CD14-positive monocyte (primary cell): ENCODE results near the gene ZNF639. TPM values are rescaled to one million over a fixed set of nuclear protein-coding genes. Genes with fewer than 3 reads are reported as not detected.

ENCODE experiments used
- DNase-seq, 3 donors: peaks; one replicate each; pipeline ENCODE4 v3.0.0-alpha.2; 2011 to 2022
- H2AFZ ChIP-seq: 2 replicates; pipeline ENCODE4 v1.6.0; 2012; ENCODE audit warnings: mild to moderate bottlenecking, low read depth, low read length, inconsistent platforms; ENCODE audit not compliant: insufficient read depth, poor library complexity, severe bottlenecking
- H3K27ac ChIP-seq, 2 donors: 1 replicate in 1 of 2; 2 replicates in 1 of 2; pipeline ENCODE4 v1.5.1; 2012 to 2013; ENCODE audit warnings: low read length in 2 of 2, control low read depth in 1 of 2, inconsistent platforms in 1 of 2, low read depth in 1 of 2, mild to moderate bottlenecking in 1 of 2
- H3K27me3 ChIP-seq, 2 donors: one replicate each; pipeline versions ENCODE4 v1.6.0 to v1.6.1; 2011 to 2013; ENCODE audit warnings: low read length in 2 of 2; ENCODE audit not compliant: control insufficient read depth in 2 of 2, insufficient read depth in 2 of 2
- H3K36me3 ChIP-seq, 2 donors: replicated peaks in 1 of 2; 1 replicate in 1 of 2; 2 replicates in 1 of 2; pipeline versions ENCODE4 v1.5.1 to v1.6.1; 2012 to 2013; ENCODE audit warnings: low read length in 2 of 2, control low read depth in 1 of 2, inconsistent platforms in 1 of 2, mild to moderate bottlenecking in 1 of 2; ENCODE audit not compliant: insufficient read depth in 2 of 2, control insufficient read depth in 1 of 2
- H3K4me1 ChIP-seq, 2 donors: 1 replicate in 1 of 2; 2 replicates in 1 of 2; pipeline versions ENCODE4 v1.5.1 to v1.6.1; 2012 to 2013; ENCODE audit warnings: low read length in 2 of 2, control low read depth in 1 of 2, inconsistent platforms in 1 of 2, mild to moderate bottlenecking in 1 of 2, moderate library complexity in 1 of 2; ENCODE audit not compliant: insufficient read depth in 2 of 2, control insufficient read depth in 1 of 2
- H3K4me2 ChIP-seq: replicated peaks from 2 replicates; pipeline ENCODE3; 2012; ENCODE audit warnings: low read length, moderate library complexity, mild to moderate bottlenecking; ENCODE audit not compliant: poor library complexity, severe bottlenecking; ENCODE audit errors: extremely low read depth
- H3K4me3 ChIP-seq, 3 experiments: fragments of 200-600 bp in 1 of 3; sonication (generic) in 1 of 3; replicated peaks in 1 of 3; 1 replicate in 2 of 3; 2 replicates in 1 of 3; pipeline ENCODE4 v1.5.1; 2011 to 2013; ENCODE audit warnings: low read length in 3 of 3, mild to moderate bottlenecking in 3 of 3, control low read depth in 2 of 3, low read depth in 2 of 3, inconsistent platforms in 1 of 3, moderate library complexity in 1 of 3
- H3K79me2 ChIP-seq: 2 replicates; pipeline ENCODE4 v1.6.0; 2012; ENCODE audit warnings: mild to moderate bottlenecking, control low read depth, inconsistent platforms, low read length, moderate library complexity; ENCODE audit not compliant: insufficient read depth
- H3K9ac ChIP-seq: 2 replicates; pipeline ENCODE4 v1.6.0; 2017; ENCODE audit warnings: low read length, mild to moderate bottlenecking; ENCODE audit not compliant: insufficient read depth, poor library complexity, severe bottlenecking
- H3K9me3 ChIP-seq, 2 donors: replicated peaks in 1 of 2; 1 replicate in 1 of 2; 2 replicates in 1 of 2; pipeline versions ENCODE4 v1.5.1 to v1.6.1; 2012 to 2013; ENCODE audit warnings: low read length in 2 of 2, control low read depth in 1 of 2; ENCODE audit not compliant: control insufficient read depth in 1 of 2, insufficient read depth in 1 of 2
- H4K20me1 ChIP-seq: 2 replicates; pipeline ENCODE4 v1.6.0; 2012; ENCODE audit warnings: mild to moderate bottlenecking, low read length, control low read depth, moderate library complexity; ENCODE audit not compliant: insufficient read depth
- H3K27ac Mint-ChIP-seq, 7 donors: one replicate each; pipeline ENCODE4 v1.8.0; 2020; ENCODE audit warnings: mild to moderate bottlenecking in 7 of 7, mixed read lengths in 7 of 7, moderate library complexity in 6 of 7, inconsistent platforms in 2 of 7
- H3K27me3 Mint-ChIP-seq, 3 donors: one replicate each; pipeline ENCODE4 v1.8.0; 2021 to 2022; ENCODE audit warnings: low read depth in 3 of 3, mild to moderate bottlenecking in 3 of 3, mixed read lengths in 3 of 3, moderate library complexity in 3 of 3, inconsistent platforms in 1 of 3
- H3K36me3 Mint-ChIP-seq, 2 donors: one replicate each; pipeline ENCODE4 v1.8.0; 2020; ENCODE audit warnings: mixed read lengths in 2 of 2, inconsistent platforms in 1 of 2, mild to moderate bottlenecking in 1 of 2
- H3K4me1 Mint-ChIP-seq: one replicate; pipeline ENCODE4 v1.8.0; 2020; ENCODE audit warnings: mild to moderate bottlenecking, mixed read lengths
- H3K4me3 Mint-ChIP-seq, 2 donors: one replicate each; pipeline ENCODE4 v1.8.0; 2020; ENCODE audit warnings: mild to moderate bottlenecking in 2 of 2, mixed read lengths in 2 of 2, moderate library complexity in 1 of 2
- H3K9me3 Mint-ChIP-seq, 7 donors: one replicate each; pipeline ENCODE4 v1.8.0; 2020 to 2022; ENCODE audit warnings: mixed read lengths in 7 of 7, mild to moderate bottlenecking in 6 of 7, moderate library complexity in 6 of 7, inconsistent platforms in 2 of 7
- WGBS: methylation state at CpG from one replicate; pipeline ENCODE4 v1.1.5; 2013; ENCODE audit warnings: missing lambda C conversion rate; ENCODE audit not compliant: insufficient coverage; 5-methylcytosine and 5-hydroxymethylcytosine counted together
- intact Hi-C, 2 donors: fragments of 100-400 bp; cut with micrococcal nuclease; formaldehyde crosslinking; loops; one replicate each; pipeline versions ENCODE4 v1.15.0 to v1.15.1; 2023
- polyA plus RNA-seq, 3 donors: library from polyadenylated mRNA; depleted of rRNA in 1 of 3; unstranded in 2 of 3; stranded (reverse) in 1 of 3; fragments of 300-500 nt in 2 of 3; fragments of >200 nt in 1 of 3; fragmentation: Illumina TruSeq in 2 of 3; gene quantifications; 1 replicate in 2 of 3; 2 replicates in 1 of 3; pipeline ENCODE4 v1.2.3, GENCODE V29; 2012 to 2021
- TF ChIP-seq, protein P1 (sequence below): fragments of 200-600 bp; IDR thresholded peaks from one replicate; pipeline ENCODE4 v1.8.0; 2022; ENCODE audit warnings: antibody characterized with exemption, mild to moderate bottlenecking

The ZNF639 gene
- polyA plus RNA-seq, 3 donors: 9.4 to 17.9 (median 17.7) TPM

DNA sequence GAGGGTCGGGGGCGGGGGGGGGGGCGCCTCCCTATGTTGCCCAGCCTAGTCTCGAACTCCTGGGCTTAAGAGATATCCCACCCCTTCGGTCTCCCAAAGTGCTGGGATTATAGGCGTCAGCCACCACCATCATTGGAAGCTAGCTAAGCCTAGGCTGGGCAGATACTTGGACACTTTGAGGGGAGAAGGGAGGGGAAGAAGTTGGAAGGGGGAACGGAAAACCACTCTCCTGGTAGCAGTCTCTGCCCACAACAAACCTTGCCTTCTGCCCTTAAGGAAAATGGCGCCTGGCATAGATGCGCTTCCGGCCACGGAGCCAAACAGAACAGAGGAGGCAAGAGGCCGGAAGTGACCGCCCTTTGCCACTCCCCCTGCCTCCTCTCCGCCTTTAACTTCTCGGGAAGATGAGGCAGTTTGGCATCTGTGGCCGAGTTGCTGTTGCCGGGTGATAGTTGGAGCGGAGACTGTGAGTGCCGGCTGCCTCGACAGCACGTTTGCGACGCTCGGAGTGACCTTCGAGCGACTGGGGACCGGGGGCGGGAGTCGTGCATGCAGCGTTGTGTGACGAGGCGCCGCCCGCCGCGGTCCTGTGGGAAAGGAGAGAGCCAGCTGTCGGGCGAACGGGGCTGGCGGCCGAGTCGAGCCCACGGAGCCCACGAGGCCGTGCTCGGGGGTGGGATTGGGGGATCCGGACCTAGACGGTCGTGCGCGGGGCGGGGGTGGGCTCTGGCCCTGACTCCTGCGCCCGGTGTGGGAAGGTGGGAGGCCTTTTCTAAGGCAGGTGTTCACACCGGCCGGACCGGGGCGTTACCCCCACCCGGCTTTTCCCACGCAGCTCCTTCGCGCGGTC is 24.7 kb downstream of the ZNF639 start, which contains the start of gene MFN1:
MFN1 (plus strand) TSS at position 365 of the 850 bp plus-strand sequence. CDS start 1,143 bp downstream, outside the sequence.
- peaks cover 27% of the 10 kb centered on the region for H3K79me2 ChIP-seq
- TF ChIP-seq, protein P1, sequence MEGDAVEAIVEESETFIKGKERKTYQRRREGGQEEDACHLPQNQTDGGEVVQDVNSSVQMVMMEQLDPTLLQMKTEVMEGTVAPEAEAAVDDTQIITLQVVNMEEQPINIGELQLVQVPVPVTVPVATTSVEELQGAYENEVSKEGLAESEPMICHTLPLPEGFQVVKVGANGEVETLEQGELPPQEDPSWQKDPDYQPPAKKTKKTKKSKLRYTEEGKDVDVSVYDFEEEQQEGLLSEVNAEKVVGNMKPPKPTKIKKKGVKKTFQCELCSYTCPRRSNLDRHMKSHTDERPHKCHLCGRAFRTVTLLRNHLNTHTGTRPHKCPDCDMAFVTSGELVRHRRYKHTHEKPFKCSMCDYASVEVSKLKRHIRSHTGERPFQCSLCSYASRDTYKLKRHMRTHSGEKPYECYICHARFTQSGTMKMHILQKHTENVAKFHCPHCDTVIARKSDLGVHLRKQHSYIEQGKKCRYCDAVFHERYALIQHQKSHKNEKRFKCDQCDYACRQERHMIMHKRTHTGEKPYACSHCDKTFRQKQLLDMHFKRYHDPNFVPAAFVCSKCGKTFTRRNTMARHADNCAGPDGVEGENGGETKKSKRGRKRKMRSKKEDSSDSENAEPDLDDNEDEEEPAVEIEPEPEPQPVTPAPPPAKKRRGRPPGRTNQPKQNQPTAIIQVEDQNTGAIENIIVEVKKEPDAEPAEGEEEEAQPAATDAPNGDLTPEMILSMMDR: no peak
- under 1% methylated on average over 53 of the region's 63 CpGs for WGBS

DNA sequence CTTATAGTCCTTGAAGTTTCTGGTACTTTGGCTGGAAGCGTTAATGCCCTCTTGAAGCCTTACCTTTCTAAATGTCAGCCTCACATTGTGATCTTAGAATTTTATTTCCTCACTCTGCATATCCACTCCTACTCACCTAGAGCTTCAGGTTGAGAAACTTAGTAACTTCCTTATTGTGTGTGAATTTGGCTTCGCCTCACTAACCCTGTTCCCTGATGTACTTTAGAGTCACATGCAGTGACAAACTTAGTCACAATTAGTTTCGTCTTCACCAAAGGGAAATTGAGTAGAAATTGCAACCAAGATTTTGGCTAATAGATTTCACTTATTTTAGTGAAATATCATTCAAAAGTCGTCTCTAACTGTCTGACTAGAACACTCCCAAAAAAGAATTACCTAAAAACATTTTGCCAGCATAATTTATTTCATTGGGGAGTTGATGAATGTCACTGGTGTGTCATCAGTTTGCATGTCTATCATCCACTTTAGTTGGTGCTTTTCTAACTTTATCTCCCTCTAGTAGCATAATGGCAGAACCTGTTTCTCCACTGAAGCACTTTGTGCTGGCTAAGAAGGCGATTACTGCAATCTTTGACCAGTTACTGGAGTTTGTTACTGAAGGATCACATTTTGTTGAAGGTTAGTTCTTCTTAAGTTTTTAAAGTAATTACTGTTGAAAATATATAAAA is 25.6 kb downstream of the ZNF639 start:
- H2AFZ ChIP-seq: peak overlapping the region; percentile 98

More for the DNA sequence above, 24.7 kb downstream of the ZNF639 start, which contains the start of gene MFN1:
- Histone ChIP-seq H3K27me3 (no peaks in the 10 kb centered on the region), H3K4me1 (peaks cover 15 to 22% of the 10 kb centered on the region in 2 donors), H3K9me3 (no peaks in the 10 kb centered on the region), H4K20me1 (no peaks in the 10 kb centered on the region), H3K9ac (peak within 1 kb of the TSS; percentile 80), H3K36me3 (peaks cover 17 to 27% of the 10 kb centered on the region in 2 donors), H2AFZ (peak within 1 kb of the TSS; percentile 98), H3K27ac (peak within 1 kb of the TSS; percentile 45 to 85), H3K4me3 (peak within 1 kb of the TSS; percentile 59 to 95 (median 69)), H3K4me2 (peak within 1 kb of the TSS; percentile 78)
- Mint-ChIP-seq H3K4me3 (peak within 1 kb of the TSS; percentile 97 to 98), H3K27ac (peak within 1 kb of the TSS; percentile 94 to 99 (median 96)), H3K36me3 (peaks cover 23 to 31% of the 10 kb centered on the region in 2 donors), H3K27me3 (peaks cover 2 to 4% (median 4%) of the 10 kb centered on the region in 3 donors), H3K4me1 (peaks cover 11% of the 10 kb centered on the region), H3K9me3 (no peaks in the 10 kb centered on the region)
- DNase-seq: peak; percentile 86 to 93 (median 90)
- intact Hi-C loops: loop anchor here (5.0 to 10.0 kb wide), 6 partner anchors 97 to 260 kb away; partner anchors contain the start of genes PIK3CA (in 2 of the 2), ACTL6A (in 1 of the 2), MRPL47 (in 1 of the 2) and NDUFB5 (in 1 of the 2)

More for the DNA sequence above, 25.6 kb downstream of the ZNF639 start:
- Histone ChIP-seq H3K79me2 (peaks cover 27% of the 10 kb centered on the region), H3K9me3 (no peaks in the 10 kb centered on the region), H3K4me2 (peak overlapping the region; percentile 78), H3K27ac (peak overlapping the region in 1 of 2 donors; percentile 85), H3K36me3 (peaks cover 21 to 36% of the 10 kb centered on the region in 2 donors), H3K9ac (peak overlapping the region; percentile 80), H3K4me1 (peaks cover 15 to 22% of the 10 kb centered on the region in 2 donors), H4K20me1 (no peaks in the 10 kb centered on the region), H3K4me3 (peak overlapping the region; percentile 59 to 95 (median 69)), H3K27me3 (no peaks in the 10 kb centered on the region)
- peak overlapping the region in 5 of 7 donors; percentile 89 to 99 (median 97) for H3K27ac Mint-ChIP-seq
- H3K27me3 Mint-ChIP-seq: peaks cover 2 to 4% (median 4%) of the 10 kb centered on the region in 3 donors
- peaks cover 11% of the 10 kb centered on the region for H3K4me1 Mint-ChIP-seq
- H3K4me3 Mint-ChIP-seq: peak overlapping the region; percentile 97 to 98
- TF ChIP-seq, protein P1: no peak
- H3K36me3 Mint-ChIP-seq: peaks cover 27 to 40% of the 10 kb centered on the region in 2 donors
- intact Hi-C loops: loop anchor here (5.0 to 10.0 kb wide), 6 partner anchors 96 to 259 kb away; partner anchors contain the start of genes PIK3CA (in 2 of the 2), ACTL6A (in 1 of the 2), MRPL47 (in 1 of the 2) and NDUFB5 (in 1 of the 2)
- WGBS: no CpG with 5 or more reads among the region's 5 CpGs
- DNase-seq: peak; percentile 44 to 76 (median 69)
- no peaks in the 10 kb centered on the region for H3K9me3 Mint-ChIP-seq
